Measurements from ENCODE around the gene BORCS5. TPM values are rescaled to one million over a fixed set of nuclear protein-coding genes. Genes with fewer than 3 reads are reported as not detected.
"Not testable (repeated sequence)": the region's sequence is repeated elsewhere in the genome, so short reads cannot be mapped to it uniquely, and the experiment has no call there.

The BORCS5 gene
- total and polyA plus RNA-seq, 10 donors, result 3.3 to 25.9 (median 14.9) TPM

DNA sequence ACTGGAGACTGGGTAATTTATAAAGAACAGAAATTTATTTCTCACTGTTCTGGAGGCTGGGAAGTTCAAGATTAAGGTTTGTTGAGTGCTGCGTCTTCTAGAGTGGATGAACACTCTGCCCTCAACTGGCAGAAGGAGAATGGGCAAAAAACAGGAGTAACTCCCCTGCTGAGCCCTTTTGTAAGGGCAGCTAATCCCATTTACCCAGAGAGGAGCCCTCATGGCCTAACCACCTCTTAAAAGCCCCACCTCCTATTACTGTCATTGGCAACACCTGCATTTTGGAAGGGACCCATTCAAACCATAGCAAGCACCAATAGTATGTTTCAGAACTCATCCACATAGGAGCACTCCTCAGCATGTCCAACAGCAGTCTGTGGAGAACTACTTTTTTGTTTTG lies 47.4 kb downstream of the BORCS5 start:
- H3K36me3 ChIP-seq, result no peaks in the 10 kb centered on the region
- 93 to 100% (median 95%) methylated on average over 1 of the region's 1 CpG for WGBS, 5 donors
- no peaks in the 10 kb centered on the region for H3K27me3 ChIP-seq (replicated peaks in 1 of 7)
- TF ChIP-seq POLR2AphosphoS5 (IDR thresholded peaks at IDR 0.05) (no peak), POLR2A (IDR thresholded peaks at IDR 0.05) (no peak), CTCF (IDR thresholded peaks at IDR 0.05 in 8 of 11, conservative IDR thresholded peaks at IDR 0.05 in 3 of 11) (no peak)
- H3K4me1 ChIP-seq, result peaks cover 0 to 46% (median 21%) of the 10 kb centered on the region in 6 donors
- intact Hi-C loops (cut with DNase I; ENCODE audit: low total_unique reads), result no loop called here
- no peak overlapping the region for H3K4me3 ChIP-seq
- no peaks in the 10 kb centered on the region for H3K9me3 ChIP-seq
- H3K27ac ChIP-seq, result peak overlapping the region in 1 of 8 donors; percentile 25
- no peak for DNase-seq

- no peak for DNase-seq
- H3K4me1 ChIP-seq, result peaks cover 0 to 43% (median 21%) of the 10 kb centered on the region in 6 donors
- H3K4me3 ChIP-seq, result no peak overlapping the region
- WGBS, 5 donors, result 69 to 80% (median 78%) methylated on average over 5 of the region's 5 CpGs
- peak overlapping the region in 1 of 8 donors; percentile 24 for H3K27ac ChIP-seq
- intact Hi-C loops (cut with DNase I; ENCODE audit: low total_unique reads), result no loop called here
- TF ChIP-seq CTCF (IDR thresholded peaks at IDR 0.05 in 8 of 11, conservative IDR thresholded peaks at IDR 0.05 in 3 of 11), result no peak
- TF ChIP-seq POLR2A (IDR thresholded peaks at IDR 0.05), result no peak
- TF ChIP-seq POLR2AphosphoS5 (IDR thresholded peaks at IDR 0.05), result no peak
- no peaks in the 10 kb centered on the region for H3K9me3 ChIP-seq
- H3K36me3 ChIP-seq, result no peaks in the 10 kb centered on the region
- no peaks in the 10 kb centered on the region for H3K27me3 ChIP-seq (replicated peaks in 1 of 7)
Observed at GRCh38 chr12:12405882-12406281, 49.0 kb downstream of the BORCS5 start.

GRCh38 chr12:12406762-12407161 lies 49.9 kb downstream of the BORCS5 start:
- TF ChIP-seq POLR2A (IDR thresholded peaks at IDR 0.05) (no peak), CTCF (IDR thresholded peaks at IDR 0.05 in 8 of 11, conservative IDR thresholded peaks at IDR 0.05 in 3 of 11) (no peak)
- no peaks in the 10 kb centered on the region for H3K9me3 ChIP-seq
- DNase-seq, result no peak
- no peaks in the 10 kb centered on the region for H3K36me3 ChIP-seq
- no peak overlapping the region for H3K27ac ChIP-seq
- intact Hi-C loops (cut with DNase I; ENCODE audit: low total_unique reads), result no loop called here
- H3K4me3 ChIP-seq, result no peak overlapping the region
- peaks cover 0 to 43% (median 21%) of the 10 kb centered on the region in 6 donors for H3K4me1 ChIP-seq
- no peaks in the 10 kb centered on the region for H3K27me3 ChIP-seq (replicated peaks in 1 of 7)

GRCh38 chr12:12408265-12408690 lies 51.4 kb downstream of the BORCS5 start:
- DNase-seq, result no peak
- Histone ChIP-seq H3K36me3 (no peaks in the 10 kb centered on the region), H3K4me3 (no peak overlapping the region), H3K9me3 (no peaks in the 10 kb centered on the region), H3K27ac (peak overlapping the region in 5 of 8 donors; percentile 21 to 46 (median 31)), H3K4me1 (peaks cover 0 to 29% (median 14%) of the 10 kb centered on the region in 6 donors), H3K27me3 (replicated peaks in 1 of 7) (no peaks in the 10 kb centered on the region)
- WGBS, 5 donors, result 21 to 49% (median 46%) methylated on average over 1 of the region's 1 CpG
- intact Hi-C loops (cut with DNase I; ENCODE audit: low total_unique reads), result no loop called here
- TF ChIP-seq POLR2A (IDR thresholded peaks at IDR 0.05) (no peak), CTCF (IDR thresholded peaks at IDR 0.05 in 8 of 11, conservative IDR thresholded peaks at IDR 0.05 in 3 of 11) (no peak), POLR2AphosphoS5 (IDR thresholded peaks at IDR 0.05) (no peak)

- H3K36me3 ChIP-seq; H3K9me3 ChIP-seq; DNase-seq; H3K4me3 ChIP-seq; intact Hi-C loops (cut with DNase I; ENCODE audit: low total_unique reads); H3K27me3 ChIP-seq (replicated peaks in 1 of 7); H3K27ac ChIP-seq: not testable (repeated sequence)
- peaks cover 0 to 19% (median 7%) of the 10 kb centered on the region in 6 donors for H3K4me1 ChIP-seq
- WGBS, 5 donors, result 85 to 96% (median 88%) methylated on average over 1 of the region's 2 CpGs
Observed at GRCh38 chr12:12409337-12409736, 52.5 kb downstream of the BORCS5 start.
